Testis (tissue), 2 donors: Measurements from ENCODE around the gene BTN1A1.

ENCODE experiments used
- CTCF ChIP-seq, 3 experiments: fragments of 450-650 bp in 2 of 3; fragments of 200-600 bp in 1 of 3; sonication (generic) in 1 of 3; IDR thresholded peaks; one replicate each; pipeline ENCODE4 v1.5.1; 2016 to 2019; ENCODE audit warnings: antibody characterized with exemption in 3 of 3, mild to moderate bottlenecking in 2 of 3, moderate library complexity in 1 of 3
- POLR2A ChIP-seq: fragments of 450-650 bp; IDR thresholded peaks from one replicate; pipeline ENCODE4 v1.6.1; 2017; ENCODE audit warnings: antibody characterized with exemption, mild to moderate bottlenecking, moderate library complexity

- TF ChIP-seq CTCF (IDR thresholded peaks at IDR 0.05) (no peak), POLR2A (no peak)
Observed at GRCh38 chr6:26485112-26485780, 14.9 kb upstream of the BTN1A1 start.
